Right hindlimb (tissue), 1 donor: ENCODE measurements around the gene YPEL5.

Source experiments
- DNase-seq: peaks from one replicate; pipeline ENCODE4 v3.0.0-alpha.2; 2018

Gene YPEL5

DNA sequence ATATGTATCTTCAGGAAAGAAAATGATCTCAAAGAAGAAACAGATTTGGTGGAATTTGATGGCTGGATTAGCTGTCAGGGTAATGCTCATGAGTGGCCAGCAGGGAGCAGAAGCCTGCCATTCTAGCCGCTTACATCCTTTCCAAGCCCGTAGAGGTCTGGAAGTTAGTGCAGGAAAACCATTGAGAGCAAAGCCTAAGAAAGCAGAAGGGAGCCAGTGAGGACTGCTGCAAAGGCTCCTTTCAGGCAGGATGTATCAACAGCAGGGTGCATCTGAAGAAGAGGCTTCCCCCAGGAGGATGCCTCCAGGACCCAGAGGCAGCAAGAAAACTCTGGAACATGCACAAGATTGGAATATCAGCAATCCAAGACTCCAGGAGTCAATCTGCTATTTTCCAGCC lies 61.6 kb downstream of the YPEL5 start:
- DNase-seq = peak; percentile 70

DNA sequence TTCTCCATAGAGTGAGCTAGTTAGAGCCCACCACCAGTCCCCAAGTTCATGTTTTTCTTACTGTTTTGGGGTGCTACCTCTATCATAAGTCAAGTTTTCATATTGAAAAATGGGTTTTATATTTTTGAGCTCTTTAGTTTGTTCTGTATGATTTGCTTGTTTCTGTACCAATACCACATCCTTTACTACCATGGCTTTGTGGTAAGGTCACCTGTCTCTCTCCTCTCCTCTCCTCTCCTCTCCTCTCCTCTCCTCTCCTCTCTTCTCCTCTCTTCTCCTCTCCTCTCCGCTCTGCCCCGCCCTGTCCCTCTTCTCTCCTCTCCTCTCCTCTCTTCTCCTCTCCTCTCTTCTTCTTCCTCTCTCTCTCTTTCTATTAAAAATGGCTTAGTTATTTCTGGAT lies 62.4 kb downstream of the YPEL5 start:
- no peak for DNase-seq
